ENCODE results near the gene IL17C. TPM values are rescaled to one million over a fixed set of nuclear protein-coding genes. Genes with fewer than 3 reads are reported as not detected.

Gene IL17C
- total RNA-seq, 1 experiment from 2014 or later, result 0.31 TPM

DNA sequence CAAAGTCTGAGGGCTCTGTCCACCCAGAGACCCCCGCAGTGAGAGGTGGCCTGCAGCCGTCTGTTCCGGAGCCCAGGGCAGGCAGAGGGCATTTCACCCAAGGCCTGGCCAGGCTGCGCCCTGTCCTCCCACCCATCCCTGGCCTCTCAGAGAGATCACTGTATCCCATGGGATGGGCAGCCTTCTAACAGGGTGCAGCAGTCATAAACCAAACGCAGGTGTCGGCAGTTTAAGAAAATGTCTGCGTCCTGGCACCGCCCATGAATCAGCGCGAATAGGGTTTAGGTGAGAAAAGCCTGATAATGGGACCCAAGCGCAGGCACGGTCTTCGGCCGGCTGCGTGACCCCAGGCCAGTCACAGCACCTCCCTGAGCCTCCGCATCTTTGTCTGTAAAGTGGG lies 7.1 kb downstream of the IL17C start:
- Mint-ChIP-seq H3K9me3 (no peaks in the 10 kb centered on the region; a peak in 1 of 5 replicates), H3K4me1 (peaks cover 4 to 6% of the 10 kb centered on the region in 2 experiments), H3K27me3 (ENCODE audit: low read depth) (peaks cover 4% of the 10 kb centered on the region), H3K27ac (0 out of 7 replicates have a peak overlapping the region, but pooled peaks of 1 of the 3 experiments have one; percentile 22), H3K36me3 (ENCODE audit: insufficient read depth in 1 of 3, low read depth in 3 of 3) (peaks cover 8 to 20% (median 20%) of the 10 kb centered on the region in 3 experiments; a peak in 6 of 7 replicates), H3K4me3 (no peak overlapping the region)
- Histone ChIP-seq H3K18ac (ENCODE audit: insufficient read length, low read depth, low read length) (no peak overlapping the region), H3T11ph (ENCODE audit: low read length) (no peak overlapping the region), H3K4ac (ENCODE audit: low read depth, low read length) (no peak overlapping the region), H3K79me2 (ENCODE audit: insufficient read depth, low read length) (no peaks in the 10 kb centered on the region), H3K56ac (ENCODE audit: insufficient read length, low read depth, low read length) (no peak overlapping the region), H2BK12ac (ENCODE audit: insufficient read length, low read depth, low read length) (no peak overlapping the region), H3K9ac (ENCODE audit: extremely low read depth, insufficient read length, low read length) (no peak overlapping the region), H3K14ac (ENCODE audit: insufficient read depth, low read length) (no peak overlapping the region), H3K4me1 (ENCODE audit: insufficient read depth, low read length) (peaks cover under 1% of the 10 kb centered on the region; the same call in 1 of the 2 replicates), H4K20me1 (ENCODE audit: control insufficient read depth, insufficient read depth, insufficient read length) (no peaks in the 10 kb centered on the region), H4K5ac (ENCODE audit: insufficient read length, low read depth, low read length) (no peak overlapping the region), H4K8ac (replicated peaks; ENCODE audit: insufficient read length, low read depth, low read length) (no peak overlapping the region), H2AK5ac (ENCODE audit: insufficient read length, low read length) (no peak overlapping the region), H3K27me3 (ENCODE audit: insufficient read depth, low read length) (no peaks in the 10 kb centered on the region), H2BK15ac (ENCODE audit: low read depth, low read length) (no peak overlapping the region), H2AFZ (ENCODE audit: low read length) (no peak overlapping the region), H4K91ac (ENCODE audit: insufficient read length, low read depth, low read length) (no peak overlapping the region), H3K23ac (ENCODE audit: insufficient read length, low read depth, low read length) (no peak overlapping the region), H3K79me1 (ENCODE audit: insufficient read depth, low read depth, low read length, poor library complexity, severe bottlenecking) (peaks cover 3% of the 10 kb centered on the region), H2BK20ac (ENCODE audit: low read depth, low read length, poor library complexity, severe bottlenecking) (no peak overlapping the region), H2BK120ac (ENCODE audit: low read depth, low read length, poor library complexity, severe bottlenecking) (no peak overlapping the region), H3K9me3 (ENCODE audit: control insufficient read depth, low read depth, low read length) (no peaks in the 10 kb centered on the region), H3K23me2 (ENCODE audit: insufficient read length, low read depth, low read length, poor library complexity, severe bottlenecking) (peaks cover 6% of the 10 kb centered on the region), H3K4me2 (ENCODE audit: insufficient read depth, insufficient read length, low read length) (no peak overlapping the region), H2BK5ac (ENCODE audit: insufficient read length, low read length) (no peak overlapping the region), H3K27ac (ENCODE audit: insufficient read length, low read depth, low read length) (no peak overlapping the region)
- no CpG with 5 or more reads among the region's 16 CpGs for WGBS (ENCODE audit: extremely low coverage, insufficient read length, low lambda C conversion rate)
- TF ChIP-seq, protein P1, sequence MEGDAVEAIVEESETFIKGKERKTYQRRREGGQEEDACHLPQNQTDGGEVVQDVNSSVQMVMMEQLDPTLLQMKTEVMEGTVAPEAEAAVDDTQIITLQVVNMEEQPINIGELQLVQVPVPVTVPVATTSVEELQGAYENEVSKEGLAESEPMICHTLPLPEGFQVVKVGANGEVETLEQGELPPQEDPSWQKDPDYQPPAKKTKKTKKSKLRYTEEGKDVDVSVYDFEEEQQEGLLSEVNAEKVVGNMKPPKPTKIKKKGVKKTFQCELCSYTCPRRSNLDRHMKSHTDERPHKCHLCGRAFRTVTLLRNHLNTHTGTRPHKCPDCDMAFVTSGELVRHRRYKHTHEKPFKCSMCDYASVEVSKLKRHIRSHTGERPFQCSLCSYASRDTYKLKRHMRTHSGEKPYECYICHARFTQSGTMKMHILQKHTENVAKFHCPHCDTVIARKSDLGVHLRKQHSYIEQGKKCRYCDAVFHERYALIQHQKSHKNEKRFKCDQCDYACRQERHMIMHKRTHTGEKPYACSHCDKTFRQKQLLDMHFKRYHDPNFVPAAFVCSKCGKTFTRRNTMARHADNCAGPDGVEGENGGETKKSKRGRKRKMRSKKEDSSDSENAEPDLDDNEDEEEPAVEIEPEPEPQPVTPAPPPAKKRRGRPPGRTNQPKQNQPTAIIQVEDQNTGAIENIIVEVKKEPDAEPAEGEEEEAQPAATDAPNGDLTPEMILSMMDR (conservative IDR thresholded peaks at IDR 0.05), result no peak
- no peak for DNase-seq

Data from H9 (cell line).